GM12878 (cell line): Measurements from ENCODE around the gene RPS6KA2. TPM values are rescaled to one million over a fixed set of nuclear protein-coding genes. Genes with fewer than 3 reads are reported as not detected.
"Not testable (repeated sequence)": the region's sequence is repeated elsewhere in the genome, so short reads cannot be mapped to it uniquely, and the experiment has no call there.

Experiments used
- ATAC-seq: fragments of 200-7000 bp; cut with Tn5 transposase; 3 replicates; pipeline ENCODE4 v1.9.1; 2020; ENCODE audit warnings: mild to moderate bottlenecking, moderate library complexity
- BruUV-seq: library from RNA; stranded (reverse); fragments of 400-500 nt; replicated peaks from 2 replicates; lab custom pipeline; 2021; lab: Mats Ljungman, UMichigan
- CTCF ChIA-PET: fragments of 300-600 bp; sonication (Branson Sonifier 250); formaldehyde crosslinking; extraction: SDS; loops from one replicate; lab custom pipeline; 2021; ENCODE audit warnings: inconsistent platforms; lab: Yijun Ruan, JAX
- POLR2A ChIA-PET: fragments of 350-600 bp; formaldehyde crosslinking; extraction: SDS; loops from one replicate; lab custom pipeline; 2021; ENCODE audit warnings: inconsistent platforms; lab: Charles Lee
- RAD21 ChIA-PET: fragments of 300-600 bp; sonication (Branson Sonifier 250); formaldehyde crosslinking; loops from one replicate; lab custom pipeline; 2023; ENCODE audit warnings: antibody characterized with exemption; ENCODE audit not compliant: unreplicated experiment; lab: Charles Lee
- SMC1A ChIA-PET: fragments of 300-600 bp; sonication (Branson Sonifier 250); formaldehyde crosslinking; loops from one replicate; lab custom pipeline; 2023; ENCODE audit not compliant: unreplicated experiment, uncharacterized antibody; lab: Charles Lee
- DNase-seq: peaks from one replicate; pipeline ENCODE4 v3.0.0-alpha.2; 2011; ENCODE audit warnings: low read depth, low spot score
- FAIRE-seq: peaks from 3 replicates; lab custom pipeline; 2011; peaks lifted over from hg19 to GRCh38; lab: Jason Lieb, UNC
- H2AFZ ChIP-seq: 2 replicates; pipeline ENCODE4 v1.6.0; 2011; ENCODE audit warnings: low read depth, low read length, control low read depth; ENCODE audit not compliant: control insufficient read depth
- H3K27ac ChIP-seq: 2 replicates; pipeline ENCODE4 v1.5.1; 2011; ENCODE audit warnings: control low read depth; ENCODE audit not compliant: control insufficient read depth, insufficient read depth
- H3K27me3 ChIP-seq, 2 experiments: replicated peaks in 1 of 2; 2 replicates each; pipeline versions ENCODE4 v1.6.0 to v1.6.1; 2011; ENCODE audit warnings: low read length in 1 of 2; ENCODE audit not compliant: control insufficient read depth in 2 of 2, insufficient read depth in 2 of 2
- H3K36me3 ChIP-seq, 2 experiments: 2 replicates each; pipeline ENCODE4 v1.5.1; 2011; ENCODE audit warnings: low read length in 1 of 2; ENCODE audit not compliant: control insufficient read depth in 2 of 2, insufficient read depth in 2 of 2
- H3K4me1 ChIP-seq: 2 replicates; pipeline ENCODE4 v1.6.1; 2011; ENCODE audit warnings: mild to moderate bottlenecking, low read length, moderate library complexity, mixed read lengths; ENCODE audit not compliant: control insufficient read depth, insufficient read depth
- H3K4me2 ChIP-seq: 2 replicates; pipeline ENCODE4 v1.6.0; 2011; ENCODE audit warnings: control low read depth; ENCODE audit not compliant: control insufficient read depth, insufficient read depth
- H3K4me3 ChIP-seq: fragments of 200-600 bp; sonication (generic); 2 replicates; pipeline ENCODE4 v1.5.1; 2016
- H3K79me2 ChIP-seq: 2 replicates; pipeline ENCODE4 v1.6.0; 2011; ENCODE audit warnings: low read length; ENCODE audit not compliant: control insufficient read depth, insufficient read depth
- H3K9ac ChIP-seq: 2 replicates; pipeline ENCODE4 v1.8.0; 2011; ENCODE audit warnings: low read length, control low read depth, mixed read lengths; ENCODE audit not compliant: control insufficient read depth, insufficient read depth
- H3K9me3 ChIP-seq: replicated peaks from 3 replicates; pipeline ENCODE4 v1.5.1; 2011; ENCODE audit warnings: mild to moderate bottlenecking, low read length; ENCODE audit not compliant: control insufficient read depth, insufficient read depth
- H4K20me1 ChIP-seq: 2 replicates; pipeline ENCODE4 v1.6.0; 2011; ENCODE audit not compliant: control insufficient read depth, insufficient read depth
- BCL3 ChIP-seq: IDR thresholded peaks from 2 replicates; pipeline ENCODE4 v1.6.1; 2011; ENCODE audit warnings: borderline replicate concordance, low read depth, mild to moderate bottlenecking, moderate library complexity, low read length; ENCODE audit not compliant: insufficient read depth, poor library complexity, severe bottlenecking
- MXI1 ChIP-seq: fragments of 150-350 bp; IDR thresholded peaks from 2 replicates; pipeline ENCODE4 v1.6.1; 2011; ENCODE audit warnings: low read depth, mild to moderate bottlenecking, inconsistent platforms, low read length, improper control_type of control experiment
- NR2F1 ChIP-seq: fragments of 450-650 bp; conservative IDR thresholded peaks from 2 replicates; pipeline ENCODE4 v1.6.1; 2017; ENCODE audit warnings: mild to moderate bottlenecking
- WGBS: methylation state at CpG from one replicate; pipeline ENCODE4 v1.1.6; 2016; ENCODE audit warnings: low lambda C conversion rate; ENCODE audit not compliant: insufficient replicate concordance, insufficient coverage; ENCODE audit errors: missing lambda C conversion rate; 5-methylcytosine and 5-hydroxymethylcytosine counted together
- in situ Hi-C: fragments of 300-500 bp; cut with MboI; formaldehyde crosslinking; loops from 9 replicates; pipeline ENCODE4 v1.14.3; 2018; ENCODE audit warnings: mixed read lengths
- intact Hi-C: fragments of 100-400 bp; cut with micrococcal nuclease; formaldehyde crosslinking; loops from one replicate; pipeline ENCODE4 v1.14.2; 2022; ENCODE audit not compliant: unreplicated experiment
- polyA plus RNA-seq, 11 experiments: library from polyadenylated mRNA; depleted of rRNA in 4 of 11; unstranded in 6 of 11; stranded (reverse) in 5 of 11; fragments of >200 nt; fragmentation: Nextera tagmentation in 4 of 11; fragmentation: Illumina TruSeq in 1 of 11; extraction: Ambion mirVana in 4 of 11; extraction: Trizol in 1 of 11; gene quantifications; 1 replicate in 1 of 11; 2 replicates in 10 of 11; pipeline versions ENCODE4 v1.2.1 to v1.2.3, GENCODE V29; 2011 to 2016; ENCODE audit warnings: inconsistent platforms in 2 of 11, missing spikeins in 2 of 11, low read depth in 1 of 11
- total RNA-seq, 4 experiments: library from RNA; depleted of rRNA in 3 of 4; stranded (reverse); fragments of >200 nt in 3 of 4; fragmentation: Illumina TruSeq in 1 of 4; extraction: Trizol in 1 of 4; gene quantifications; 2 replicates each; pipeline versions ENCODE4 v1.2.1 to v1.2.3, GENCODE V29; 2013 to 2021

Gene RPS6KA2
- total and polyA plus RNA-seq, 10 of the 15 experiments (the other 5 are each of a cell fraction or from before 2014, with no cell fraction given), result 0.02 to 1.0 (median 0.22) TPM; not detected in 1

GRCh38 chr6:166387642-166388289 lies 239.3 kb downstream of the RPS6KA2 start:
- RAD21 ChIA-PET, result interaction anchor here (0.8 to 1.6 kb wide), 4 partner anchors 11 to 75 kb away, joined by 3 to 4 read pairs (median 4); no protein-coding TSS in a partner anchor
- H3K79me2 ChIP-seq, result peaks cover 2% of the 10 kb centered on the region
- DNase-seq (no peak), FAIRE-seq (no peak), ATAC-seq (no peak)
- H3K4me2 ChIP-seq, result no peak overlapping the region
- in situ Hi-C loops (loop anchor here (5.0 kb wide), 1 partner anchor 110 kb away; no protein-coding TSS in a partner anchor), intact Hi-C loops (no loop called here)
- H3K9me3 ChIP-seq, result no peaks in the 10 kb centered on the region
- H2AFZ ChIP-seq, result no peak overlapping the region
- H3K27me3 ChIP-seq, result no peaks in the 10 kb centered on the region
- H3K9ac ChIP-seq, result no peak overlapping the region
- H3K4me3 ChIP-seq, result no peak overlapping the region
- H3K4me1 ChIP-seq, result peaks cover 5% of the 10 kb centered on the region
- POLR2A ChIA-PET, result no interaction called here
- CTCF ChIA-PET, result interaction anchor here (1.3 to 7.2 kb wide), 5 partner anchors 12 to 112 kb away, joined by 3 to 51 read pairs (median 6); no protein-coding TSS in a partner anchor
- H3K36me3 ChIP-seq, result no peaks in the 10 kb centered on the region
- TF ChIP-seq BCL3 (no peak), NR2F1 (no peak), MXI1 (no peak)
- H3K27ac ChIP-seq, result no peak overlapping the region
- WGBS, result 83% methylated on average over 5 of the region's 5 CpGs
- BruUV-seq, result no TSS peak
- SMC1A ChIA-PET, result interaction anchor here (0.6 to 3.0 kb wide), 7 partner anchors 11 to 135 kb away, joined by 3 to 16 read pairs (median 4); no protein-coding TSS in a partner anchor
- no peaks in the 10 kb centered on the region for H4K20me1 ChIP-seq

DNA sequence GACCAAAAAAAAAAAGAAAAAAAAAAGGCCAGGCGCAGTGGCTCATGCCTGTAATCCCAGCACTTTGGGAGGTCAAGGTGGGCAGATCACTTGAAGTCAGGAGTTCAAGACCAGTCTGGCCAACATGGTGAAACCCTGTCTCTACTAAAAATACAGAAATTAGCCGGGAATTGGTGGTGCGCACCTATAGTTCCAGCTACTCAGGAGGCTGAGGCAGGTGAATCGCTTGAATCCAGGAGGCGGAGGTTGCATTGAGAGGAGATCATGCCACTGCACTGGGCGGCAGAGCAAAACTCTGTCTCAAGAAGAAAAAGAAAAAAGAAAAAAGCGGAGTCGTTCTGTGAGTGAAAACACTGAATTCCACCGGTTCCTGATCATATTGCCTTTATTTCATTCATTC lies 240.0 kb downstream of the RPS6KA2 start:
- H3K9ac ChIP-seq, H3K36me3 ChIP-seq, H3K9me3 ChIP-seq, H4K20me1 ChIP-seq, DNase-seq, ATAC-seq, BruUV-seq, FAIRE-seq, H3K4me1 ChIP-seq, H3K79me2 ChIP-seq, H3K4me2 ChIP-seq, H3K4me3 ChIP-seq, H2AFZ ChIP-seq, intact Hi-C loops, H3K27me3 ChIP-seq, H3K27ac ChIP-seq: not testable (repeated sequence)
- ChIA-PET CTCF (interaction anchor here (1.1 to 7.2 kb wide), 6 partner anchors 13 to 111 kb away, joined by 3 to 51 read pairs (median 10); no protein-coding TSS in a partner anchor), POLR2A (interaction anchor here (0.7 kb wide), 1 partner anchor 16 kb away, joined by 3 read pairs; no protein-coding TSS in a partner anchor), SMC1A (interaction anchor here (1.2 to 3.0 kb wide), 3 partner anchors 55 to 73 kb away, joined by 3 to 16 read pairs (median 4); no protein-coding TSS in a partner anchor), RAD21 (interaction anchor here (1.2 to 1.6 kb wide), 2 partner anchors 13 to 74 kb away, joined by 3 to 4 read pairs; no protein-coding TSS in a partner anchor)
- in situ Hi-C loops, result loop anchor here (5.0 kb wide), 1 partner anchor 110 kb away; no protein-coding TSS in a partner anchor
- WGBS, result 87% methylated on average over 9 of the region's 9 CpGs
